ENCODE results near the gene EVC.

The EVC gene

GRCh38 chr4:5710961-5711478 lies at the start of gene EVC:
Gene EVC, plus strand, starts transcription at chr4:5711201. Its CDS starts 180 bp downstream, at chr4:5711381.
- H3K27me3 ChIP-seq (ENCODE audit: control insufficient read depth, insufficient read depth, low read length) = peaks cover 29% of the 10 kb centered on the region
- H3K9ac ChIP-seq (ENCODE audit: low read depth, low read length) = no peak within 1 kb of the TSS
- no peaks in the 10 kb centered on the region for H3K36me3 ChIP-seq (ENCODE audit: control insufficient read depth, insufficient read depth, low read length)
- H3K4me3 ChIP-seq (ENCODE audit: low read depth, low read length) = peak within 1 kb of the TSS; percentile 74
- H3K4me1 ChIP-seq (ENCODE audit: control insufficient read depth, insufficient read depth, low read length) = peaks cover 5% of the 10 kb centered on the region
- H3K9me3 ChIP-seq (ENCODE audit: control insufficient read depth, insufficient read depth, low read length) = no peaks in the 10 kb centered on the region

- no peaks in the 10 kb centered on the region for H3K4me1 ChIP-seq (ENCODE audit: control insufficient read depth, insufficient read depth, low read length)
- peaks cover 4% of the 10 kb centered on the region for H3K36me3 ChIP-seq (ENCODE audit: control insufficient read depth, insufficient read depth, low read length)
- H3K9me3 ChIP-seq (ENCODE audit: control insufficient read depth, insufficient read depth, low read length) = no peaks in the 10 kb centered on the region
- no peak overlapping the region for H3K4me3 ChIP-seq (ENCODE audit: low read depth, low read length)
- H3K27me3 ChIP-seq (ENCODE audit: control insufficient read depth, insufficient read depth, low read length) = no peaks in the 10 kb centered on the region
- no peak overlapping the region for H3K9ac ChIP-seq (ENCODE audit: low read depth, low read length)
These were observed 49.8 kb upstream of the EVC start for GRCh38 chr4:5661237-5661636.

GRCh38 chr4:5662555-5662954 lies 48.4 kb upstream of the EVC start:
- H3K4me1 ChIP-seq (ENCODE audit: control insufficient read depth, insufficient read depth, low read length) = no peaks in the 10 kb centered on the region
- H3K4me3 ChIP-seq (ENCODE audit: low read depth, low read length) = no peak overlapping the region
- no peaks in the 10 kb centered on the region for H3K9me3 ChIP-seq (ENCODE audit: control insufficient read depth, insufficient read depth, low read length)
- no peak overlapping the region for H3K9ac ChIP-seq (ENCODE audit: low read depth, low read length)
- peaks cover 4% of the 10 kb centered on the region for H3K36me3 ChIP-seq (ENCODE audit: control insufficient read depth, insufficient read depth, low read length)
- no peaks in the 10 kb centered on the region for H3K27me3 ChIP-seq (ENCODE audit: control insufficient read depth, insufficient read depth, low read length)

GRCh38 chr4:5664778-5665177 lies 46.2 kb upstream of the EVC start:
- Histone ChIP-seq H3K4me1 (ENCODE audit: control insufficient read depth, insufficient read depth, low read length) (no peaks in the 10 kb centered on the region), H3K4me3 (ENCODE audit: low read depth, low read length) (no peak overlapping the region), H3K27me3 (ENCODE audit: control insufficient read depth, insufficient read depth, low read length) (no peaks in the 10 kb centered on the region), H3K9me3 (ENCODE audit: control insufficient read depth, insufficient read depth, low read length) (no peaks in the 10 kb centered on the region), H3K36me3 (ENCODE audit: control insufficient read depth, insufficient read depth, low read length) (peaks cover 4% of the 10 kb centered on the region), H3K9ac (ENCODE audit: low read depth, low read length) (no peak overlapping the region)

GRCh38 chr4:5666741-5667140 lies 44.3 kb upstream of the EVC start:
- Histone ChIP-seq H3K4me3 (ENCODE audit: low read depth, low read length) (no peak overlapping the region), H3K27me3 (ENCODE audit: control insufficient read depth, insufficient read depth, low read length) (no peaks in the 10 kb centered on the region), H3K9me3 (ENCODE audit: control insufficient read depth, insufficient read depth, low read length) (no peaks in the 10 kb centered on the region), H3K36me3 (ENCODE audit: control insufficient read depth, insufficient read depth, low read length) (peaks cover 4% of the 10 kb centered on the region), H3K9ac (ENCODE audit: low read depth, low read length) (no peak overlapping the region), H3K4me1 (ENCODE audit: control insufficient read depth, insufficient read depth, low read length) (no peaks in the 10 kb centered on the region)

GRCh38 chr4:5676763-5677162 lies 34.2 kb upstream of the EVC start:
- Histone ChIP-seq H3K27me3 (ENCODE audit: control insufficient read depth, insufficient read depth, low read length) (no peaks in the 10 kb centered on the region), H3K36me3 (ENCODE audit: control insufficient read depth, insufficient read depth, low read length) (peaks cover 11% of the 10 kb centered on the region), H3K9me3 (ENCODE audit: control insufficient read depth, insufficient read depth, low read length) (no peaks in the 10 kb centered on the region), H3K4me1 (ENCODE audit: control insufficient read depth, insufficient read depth, low read length) (no peaks in the 10 kb centered on the region), H3K4me3 (ENCODE audit: low read depth, low read length) (no peak overlapping the region), H3K9ac (ENCODE audit: low read depth, low read length) (no peak overlapping the region)

GRCh38 chr4:5678977-5679376 lies 32.0 kb upstream of the EVC start:
- Histone ChIP-seq H3K9me3 (ENCODE audit: control insufficient read depth, insufficient read depth, low read length) (no peaks in the 10 kb centered on the region), H3K4me1 (ENCODE audit: control insufficient read depth, insufficient read depth, low read length) (no peaks in the 10 kb centered on the region)

GRCh38 chr4:5683566-5683965 lies 27.4 kb upstream of the EVC start:
- Histone ChIP-seq H3K4me1 (ENCODE audit: control insufficient read depth, insufficient read depth, low read length) (no peaks in the 10 kb centered on the region), H3K36me3 (ENCODE audit: control insufficient read depth, insufficient read depth, low read length) (peaks cover 36% of the 10 kb centered on the region), H3K9ac (ENCODE audit: low read depth, low read length) (no peak overlapping the region), H3K27me3 (ENCODE audit: control insufficient read depth, insufficient read depth, low read length) (no peaks in the 10 kb centered on the region), H3K9me3 (ENCODE audit: control insufficient read depth, insufficient read depth, low read length) (no peaks in the 10 kb centered on the region), H3K4me3 (ENCODE audit: low read depth, low read length) (no peak overlapping the region)

More at GRCh38 chr4:5678977-5679376, 32.0 kb upstream of the EVC start:
- Histone ChIP-seq H3K9ac (ENCODE audit: low read depth, low read length) (no peak overlapping the region), H3K4me3 (ENCODE audit: low read depth, low read length) (no peak overlapping the region), H3K27me3 (ENCODE audit: control insufficient read depth, insufficient read depth, low read length) (no peaks in the 10 kb centered on the region), H3K36me3 (ENCODE audit: control insufficient read depth, insufficient read depth, low read length) (peaks cover 12% of the 10 kb centered on the region)

GRCh38 chr4:5685296-5685695 lies 25.7 kb upstream of the EVC start:
- Histone ChIP-seq H3K4me3 (ENCODE audit: low read depth, low read length) (no peak overlapping the region), H3K4me1 (ENCODE audit: control insufficient read depth, insufficient read depth, low read length) (no peaks in the 10 kb centered on the region), H3K9me3 (ENCODE audit: control insufficient read depth, insufficient read depth, low read length) (no peaks in the 10 kb centered on the region), H3K36me3 (ENCODE audit: control insufficient read depth, insufficient read depth, low read length) (peaks cover 39% of the 10 kb centered on the region), H3K9ac (ENCODE audit: low read depth, low read length) (no peak overlapping the region), H3K27me3 (ENCODE audit: control insufficient read depth, insufficient read depth, low read length) (no peaks in the 10 kb centered on the region)

GRCh38 chr4:5686338-5686737 lies 24.7 kb upstream of the EVC start:
- peaks cover 32% of the 10 kb centered on the region for H3K36me3 ChIP-seq (ENCODE audit: control insufficient read depth, insufficient read depth, low read length)
- no peaks in the 10 kb centered on the region for H3K4me1 ChIP-seq (ENCODE audit: control insufficient read depth, insufficient read depth, low read length)
- no peak overlapping the region for H3K9ac ChIP-seq (ENCODE audit: low read depth, low read length)
- H3K27me3 ChIP-seq (ENCODE audit: control insufficient read depth, insufficient read depth, low read length) = no peaks in the 10 kb centered on the region
- H3K9me3 ChIP-seq (ENCODE audit: control insufficient read depth, insufficient read depth, low read length) = no peaks in the 10 kb centered on the region
- H3K4me3 ChIP-seq (ENCODE audit: low read depth, low read length) = no peak overlapping the region

GRCh38 chr4:5689065-5689464 lies 21.9 kb upstream of the EVC start:
- no peak overlapping the region for H3K4me3 ChIP-seq (ENCODE audit: low read depth, low read length)
- H3K4me1 ChIP-seq (ENCODE audit: control insufficient read depth, insufficient read depth, low read length) = no peaks in the 10 kb centered on the region
- no peaks in the 10 kb centered on the region for H3K27me3 ChIP-seq (ENCODE audit: control insufficient read depth, insufficient read depth, low read length)
- no peak overlapping the region for H3K9ac ChIP-seq (ENCODE audit: low read depth, low read length)
- no peaks in the 10 kb centered on the region for H3K9me3 ChIP-seq (ENCODE audit: control insufficient read depth, insufficient read depth, low read length)
- H3K36me3 ChIP-seq (ENCODE audit: control insufficient read depth, insufficient read depth, low read length) = peaks cover 31% of the 10 kb centered on the region

GRCh38 chr4:5691491-5692132 lies 19.4 kb upstream of the EVC start:
- Histone ChIP-seq H3K4me3 (ENCODE audit: low read depth, low read length) (no peak overlapping the region), H3K27me3 (ENCODE audit: control insufficient read depth, insufficient read depth, low read length) (no peaks in the 10 kb centered on the region), H3K4me1 (ENCODE audit: control insufficient read depth, insufficient read depth, low read length) (no peaks in the 10 kb centered on the region), H3K36me3 (ENCODE audit: control insufficient read depth, insufficient read depth, low read length) (peaks cover 17% of the 10 kb centered on the region), H3K9me3 (ENCODE audit: control insufficient read depth, insufficient read depth, low read length) (no peaks in the 10 kb centered on the region), H3K9ac (ENCODE audit: low read depth, low read length) (no peak overlapping the region)
